ENCODE results near the gene OR1F1. TPM values are rescaled to one million over a fixed set of nuclear protein-coding genes. Genes with fewer than 3 reads are reported as not detected.

The OR1F1 gene
- total and polyA plus RNA-seq, 2 of the 8 experiments (the other 6 are each of a cell fraction or from before 2014, with no cell fraction given), result 0.52 to 1.2 TPM

GRCh38 chr16:3158510-3159314 lies 29.3 kb upstream of the OR1F1 start (continued):
- TF ChIP-seq, protein P1, sequence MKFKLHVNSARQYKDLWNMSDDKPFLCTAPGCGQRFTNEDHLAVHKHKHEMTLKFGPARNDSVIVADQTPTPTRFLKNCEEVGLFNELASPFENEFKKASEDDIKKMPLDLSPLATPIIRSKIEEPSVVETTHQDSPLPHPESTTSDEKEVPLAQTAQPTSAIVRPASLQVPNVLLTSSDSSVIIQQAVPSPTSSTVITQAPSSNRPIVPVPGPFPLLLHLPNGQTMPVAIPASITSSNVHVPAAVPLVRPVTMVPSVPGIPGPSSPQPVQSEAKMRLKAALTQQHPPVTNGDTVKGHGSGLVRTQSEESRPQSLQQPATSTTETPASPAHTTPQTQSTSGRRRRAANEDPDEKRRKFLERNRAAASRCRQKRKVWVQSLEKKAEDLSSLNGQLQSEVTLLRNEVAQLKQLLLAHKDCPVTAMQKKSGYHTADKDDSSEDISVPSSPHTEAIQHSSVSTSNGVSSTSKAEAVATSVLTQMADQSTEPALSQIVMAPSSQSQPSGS (IDR thresholded peaks at IDR 0.05; ENCODE audit: low read length), result no peak
- TF ChIP-seq MAFK (IDR thresholded peaks at IDR 0.05; ENCODE audit: low read depth, low read length) (0 out of 2 replicates have a peak, but pooled peaks have one; percentile 2), GABPA (IDR thresholded peaks at IDR 0.05; ENCODE audit: borderline replicate concordance, insufficient read depth, low read length) (no peak), KDM5A (IDR thresholded peaks at IDR 0.05; ENCODE audit: low read length) (no peak), RNF2 (IDR thresholded peaks at IDR 0.05; ENCODE audit: borderline replicate concordance, low read depth, low read length, missing control alignments, poor library complexity, severe bottlenecking) (no peak)
